Retina (tissue), 1 donor: ENCODE results near the gene TACR1.
"Not testable (repeated sequence)": the region's sequence is repeated elsewhere in the genome, so short reads cannot be mapped to it uniquely, and the experiment has no call there.

ENCODE experiments used
- DNase-seq: peaks from one replicate; pipeline ENCODE4 v3.0.0-alpha.2; 2016

The TACR1 gene

GRCh38 chr2:75076088-75076487, 123.2 kb downstream of the TACR1 start:
- DNase-seq: peak; percentile 48

DNA sequence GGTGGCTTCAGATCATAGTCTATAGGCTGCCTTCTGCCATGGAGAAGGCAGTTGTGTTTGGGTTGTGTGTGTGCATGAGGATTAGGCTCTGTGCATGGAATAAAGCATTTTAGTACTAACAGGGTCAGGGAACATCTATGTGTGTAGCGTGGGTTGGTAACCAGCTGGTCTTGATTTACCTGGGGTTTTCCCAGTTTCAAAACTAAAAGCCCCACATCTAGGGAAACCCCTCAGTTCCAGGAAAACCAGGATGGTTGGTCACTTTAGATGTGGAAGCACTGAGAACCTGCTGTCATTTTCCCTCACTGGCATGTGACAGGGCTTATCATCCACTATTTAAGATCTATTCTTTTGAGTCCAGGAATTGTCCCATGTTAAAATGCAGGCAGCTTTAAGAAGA, 124.6 kb downstream of the TACR1 start:
- DNase-seq: no peak

DNA sequence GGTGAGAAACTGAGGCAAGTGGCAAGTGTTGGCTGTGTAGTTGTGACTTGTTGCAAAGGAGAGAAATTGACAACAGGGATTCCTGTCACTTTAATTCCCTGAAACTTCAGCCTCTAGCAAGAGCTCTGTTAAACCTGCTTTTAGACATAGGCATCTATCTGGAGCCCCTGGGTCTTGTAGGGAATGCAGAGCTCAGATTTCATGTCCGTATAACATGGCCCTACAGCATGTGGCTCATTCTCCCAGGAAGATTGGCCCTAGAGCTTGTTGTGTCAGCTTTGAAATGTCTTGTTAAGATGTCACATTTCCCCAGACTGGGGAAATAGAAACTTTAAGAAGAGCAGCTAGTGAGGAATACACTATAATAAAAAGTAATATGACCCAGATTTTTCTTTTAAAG, 125.1 kb downstream of the TACR1 start:
- no peak for DNase-seq

DNA sequence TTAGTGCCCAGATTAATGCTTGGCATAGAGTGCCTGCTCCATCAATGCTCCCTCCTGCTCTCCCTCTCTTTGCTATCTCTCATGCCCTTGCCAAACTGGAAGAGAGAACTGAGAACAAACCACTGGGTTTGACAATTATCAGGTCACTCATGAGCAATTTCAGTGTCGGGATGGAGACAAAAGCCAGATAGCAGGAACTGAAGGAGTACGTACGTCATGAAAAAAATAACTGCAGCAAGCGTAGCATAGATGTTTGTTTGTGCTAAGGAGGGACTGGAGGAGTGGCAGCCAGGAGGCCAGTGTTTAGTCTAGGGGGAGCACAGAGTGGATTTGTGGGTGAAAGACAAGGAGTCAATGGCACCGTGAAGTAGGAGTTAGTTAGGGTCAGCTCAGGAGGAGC, 127.6 kb downstream of the TACR1 start:
- no peak for DNase-seq

DNA sequence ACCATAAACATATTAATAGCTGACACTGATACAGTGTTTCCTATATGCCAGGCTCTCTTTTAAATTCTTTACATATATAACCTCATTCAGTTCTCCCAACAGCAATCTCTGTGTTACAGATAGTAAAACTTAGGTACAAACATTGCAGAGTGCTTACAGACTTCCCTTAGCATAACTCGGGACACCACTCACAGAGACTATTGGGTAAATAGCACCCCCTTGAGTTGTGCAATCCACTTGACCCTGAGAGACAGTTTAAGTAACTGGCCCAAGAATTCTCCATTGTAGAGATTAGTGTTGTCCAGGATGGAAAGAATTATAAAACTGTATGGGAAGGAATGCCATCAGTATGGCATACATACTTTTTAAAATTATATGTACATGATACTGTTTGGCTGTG, 130.8 kb downstream of the TACR1 start:
- DNase-seq: no peak

DNA sequence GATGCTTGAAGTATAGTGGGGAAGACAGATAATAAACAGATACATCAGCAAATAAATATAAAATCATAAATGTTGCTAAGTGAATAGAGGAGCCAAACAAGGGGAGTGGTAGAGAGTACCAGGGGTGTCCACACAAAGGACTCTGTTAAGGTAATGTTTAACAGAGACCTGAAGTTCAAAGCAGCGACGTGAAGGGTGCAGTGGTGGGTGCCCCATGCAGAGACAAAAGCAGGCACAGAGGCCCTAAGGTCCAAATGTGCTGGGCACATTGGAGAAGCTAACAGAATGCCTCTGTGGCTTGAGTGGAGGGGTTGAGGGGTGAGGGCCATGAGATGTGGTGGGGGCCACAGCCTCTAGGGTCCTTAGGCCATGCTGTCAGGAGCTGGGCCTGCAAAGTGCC, 131.8 kb downstream of the TACR1 start:
- no peak for DNase-seq

GRCh38 chr2:75066121-75066902, 133.0 kb downstream of the TACR1 start:
- DNase-seq: no peak

DNA sequence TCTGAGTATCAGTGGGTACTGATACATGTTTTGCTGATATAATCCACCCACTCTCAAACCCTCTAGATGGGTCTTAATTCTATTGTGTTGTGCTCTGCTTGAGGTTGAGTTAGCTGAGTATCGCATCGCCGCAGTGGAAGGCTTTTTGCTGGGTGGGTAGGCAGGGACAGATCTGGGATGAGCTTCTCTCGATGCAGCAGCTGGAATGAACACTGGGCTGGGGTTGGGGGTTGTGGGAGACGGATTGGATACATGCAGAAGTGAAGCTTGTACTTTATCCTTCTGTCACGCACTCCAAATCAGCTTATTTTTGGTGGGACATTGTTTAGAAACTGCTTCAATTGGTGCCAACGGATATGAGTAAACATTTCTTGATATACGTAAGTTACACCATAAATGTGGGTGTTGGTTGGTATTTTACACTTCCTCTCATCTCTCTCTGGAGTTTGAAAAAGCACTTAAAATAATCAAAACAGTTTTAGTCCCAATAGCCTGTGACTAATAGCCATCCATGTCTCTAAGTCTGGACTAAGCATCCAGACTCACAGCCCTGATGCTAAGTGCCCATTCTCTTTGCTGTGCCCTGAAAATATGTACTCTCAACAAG, 133.8 kb downstream of the TACR1 start:
- DNase-seq: no peak

- peak; percentile 74 for DNase-seq
Observed at GRCh38 chr2:75064691-75065396, 134.5 kb downstream of the TACR1 start.

DNA sequence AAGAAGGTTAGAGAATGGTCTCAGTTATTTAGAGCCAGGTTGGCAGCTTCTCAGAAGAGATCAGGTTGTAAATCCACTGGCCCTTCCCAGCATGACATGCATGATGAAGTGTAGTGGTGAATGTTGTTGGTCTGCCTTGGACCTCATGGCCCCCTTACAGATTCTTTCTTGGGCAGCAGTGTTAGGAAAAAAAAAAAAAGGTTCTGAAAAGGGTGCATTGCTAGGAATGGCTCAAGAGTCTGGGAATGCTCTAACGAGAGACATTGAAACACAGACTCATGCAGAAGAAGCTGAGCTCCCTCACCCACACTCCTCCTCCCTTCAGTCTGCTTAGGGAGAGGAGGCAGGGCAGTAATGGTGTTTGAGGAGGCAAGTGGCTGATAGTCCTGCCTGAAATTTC, 135.4 kb downstream of the TACR1 start:
- no peak for DNase-seq

DNA sequence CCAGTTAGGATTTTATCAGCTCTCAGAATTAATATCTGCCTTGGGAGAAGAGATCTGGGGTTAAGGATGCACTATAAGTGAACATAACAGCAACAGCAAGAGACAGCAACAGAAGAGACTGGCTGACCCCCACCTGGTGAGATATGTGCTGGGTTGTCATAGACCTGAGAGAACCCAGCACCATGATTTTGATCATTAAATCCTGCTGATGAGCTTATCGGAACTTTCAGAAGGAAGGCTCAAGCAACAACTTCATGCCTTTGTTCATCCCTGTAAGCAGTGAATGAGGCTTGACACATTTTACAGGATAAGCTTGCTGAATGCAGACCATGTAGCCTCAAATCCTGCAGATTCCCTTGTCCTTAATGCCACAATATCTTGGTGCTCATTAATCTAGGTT, 140.9 kb downstream of the TACR1 start:
- no peak for DNase-seq

GRCh38 chr2:75057150-75057549, 142.2 kb downstream of the TACR1 start:
- not testable (repeated sequence) for DNase-seq

DNA sequence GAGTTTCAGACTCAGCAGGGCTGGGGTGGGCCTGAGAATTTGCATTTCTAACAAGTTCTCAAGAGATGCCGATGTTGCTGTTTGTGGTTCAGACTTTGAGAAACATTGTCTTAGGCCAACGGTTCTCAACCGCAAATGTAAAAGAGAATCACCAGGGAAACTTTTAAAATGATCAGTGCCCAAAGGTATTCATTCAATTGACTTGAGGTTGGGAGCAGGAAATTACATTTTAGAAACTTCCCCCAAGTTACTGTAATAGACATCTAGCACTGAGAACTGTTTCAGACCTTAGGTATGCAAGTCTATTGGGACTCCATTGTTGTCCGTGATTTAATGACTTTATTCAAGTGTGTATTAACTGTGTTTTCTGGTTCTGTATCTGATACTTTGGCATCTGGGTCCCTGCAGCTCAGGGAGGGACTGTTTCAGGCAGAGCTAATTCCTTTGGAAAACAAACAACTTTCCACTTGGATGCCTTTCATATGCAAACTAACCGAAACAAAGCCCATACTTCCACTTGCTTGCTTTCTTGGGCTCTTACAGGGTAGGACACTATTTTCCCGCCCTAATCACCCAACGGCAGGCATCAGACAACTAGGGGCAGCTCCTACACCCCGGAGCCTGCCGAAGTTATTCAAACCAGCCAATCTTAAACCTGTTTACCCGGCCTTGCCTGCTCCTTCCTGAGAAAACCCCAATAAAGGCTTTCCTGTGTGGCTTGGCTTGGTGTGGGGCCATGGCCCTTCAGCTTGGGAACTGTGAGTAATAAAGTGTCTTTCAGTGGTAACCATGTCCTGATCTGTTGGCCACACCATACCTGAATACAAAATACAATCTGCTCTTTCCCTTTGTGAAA, 143.3 kb downstream of the TACR1 start:
- no peak for DNase-seq

DNA sequence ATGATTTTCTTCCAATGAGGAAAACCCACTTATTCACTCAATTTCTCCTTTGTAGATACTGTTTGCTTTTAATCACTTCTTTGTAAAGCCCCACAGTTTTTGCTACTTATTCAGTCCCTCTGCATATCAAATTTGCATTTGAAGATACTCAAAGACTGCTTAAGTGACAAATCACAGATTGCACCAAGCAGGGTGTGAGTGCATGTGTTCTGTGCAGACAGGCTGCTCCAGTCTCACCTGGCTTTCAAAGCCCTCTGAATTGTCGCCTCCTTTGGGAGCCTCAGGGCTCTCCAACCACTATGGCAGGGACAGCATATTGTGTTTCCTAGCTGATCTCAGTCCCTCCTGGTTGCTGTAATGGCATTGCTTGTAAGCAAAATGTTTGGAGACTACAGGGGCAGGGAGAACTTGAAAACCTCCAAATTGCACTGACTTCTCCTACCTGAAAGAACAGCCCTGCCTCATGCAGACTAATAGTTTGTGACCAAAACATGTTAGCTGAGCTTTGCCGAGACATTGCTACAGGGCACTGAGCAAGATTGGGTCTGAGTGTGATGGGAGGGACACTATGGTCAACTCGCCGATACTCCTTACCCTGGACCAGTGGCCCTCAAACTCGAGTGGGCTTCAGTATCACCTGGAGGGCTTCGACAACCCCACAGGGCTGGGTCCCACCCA, 144.0 kb downstream of the TACR1 start:
- no peak for DNase-seq

DNA sequence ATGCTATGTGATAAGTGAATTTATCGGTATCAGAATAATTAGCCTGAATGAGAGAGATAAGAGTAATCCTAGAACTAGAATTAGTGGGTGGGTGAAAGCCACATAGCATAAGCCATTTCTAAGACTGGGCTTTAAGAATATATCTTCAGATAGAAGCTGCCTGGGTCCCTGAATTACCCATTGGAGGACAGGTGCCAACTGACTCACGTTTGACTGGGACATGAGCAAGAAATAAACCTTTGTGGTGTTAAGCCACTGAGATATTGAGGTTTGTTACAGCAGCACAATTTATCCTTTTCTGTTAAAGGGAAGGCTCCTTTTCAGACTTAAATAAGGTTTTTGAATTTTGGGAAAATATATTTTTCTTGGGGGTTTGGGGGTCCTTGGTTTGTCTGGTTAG, 145.0 kb downstream of the TACR1 start:
- no peak for DNase-seq

GRCh38 chr2:75053484-75054112, 145.7 kb downstream of the TACR1 start:
- DNase-seq: peak; percentile 20

GRCh38 chr2:75047992-75048625, 151.2 kb downstream of the TACR1 start:
- no peak for DNase-seq

DNA sequence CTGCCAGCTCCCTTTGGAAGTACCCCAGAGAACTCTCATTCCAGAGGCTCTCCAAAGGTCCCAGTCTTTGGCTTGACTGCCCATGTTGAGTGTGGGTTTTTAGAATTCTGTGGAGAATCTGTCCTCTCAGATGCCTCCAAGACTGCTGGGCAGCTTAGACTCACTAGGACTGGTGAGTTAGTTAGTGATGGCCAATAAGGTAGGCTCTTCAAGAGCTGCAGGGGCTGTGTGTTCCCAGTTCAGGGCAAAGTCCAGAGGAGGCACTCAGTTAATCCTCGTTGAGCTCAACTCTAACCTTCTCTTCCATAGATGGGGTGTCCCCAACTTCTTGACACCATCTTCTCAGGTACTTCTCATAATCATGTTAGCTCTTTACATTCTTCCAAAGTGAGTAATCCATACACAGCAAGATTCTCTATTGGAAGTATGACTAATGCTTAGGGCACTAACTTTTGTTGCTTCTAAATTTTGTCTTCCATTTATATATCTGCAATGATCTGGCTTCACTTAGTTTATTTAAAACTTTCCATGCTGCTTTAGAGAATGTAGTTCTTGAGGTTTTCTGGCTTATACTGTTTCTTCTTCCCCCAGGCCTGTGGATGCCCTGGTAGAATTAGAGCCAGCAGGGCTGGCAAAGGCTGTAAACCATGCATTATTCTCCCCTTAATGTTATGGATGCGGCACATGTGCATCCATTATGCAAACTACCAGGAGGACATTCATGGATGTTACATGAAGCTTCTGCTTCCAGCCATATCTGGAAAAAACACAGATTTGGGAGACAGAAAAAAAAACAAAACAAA, 151.9 kb downstream of the TACR1 start:
- no peak for DNase-seq

DNA sequence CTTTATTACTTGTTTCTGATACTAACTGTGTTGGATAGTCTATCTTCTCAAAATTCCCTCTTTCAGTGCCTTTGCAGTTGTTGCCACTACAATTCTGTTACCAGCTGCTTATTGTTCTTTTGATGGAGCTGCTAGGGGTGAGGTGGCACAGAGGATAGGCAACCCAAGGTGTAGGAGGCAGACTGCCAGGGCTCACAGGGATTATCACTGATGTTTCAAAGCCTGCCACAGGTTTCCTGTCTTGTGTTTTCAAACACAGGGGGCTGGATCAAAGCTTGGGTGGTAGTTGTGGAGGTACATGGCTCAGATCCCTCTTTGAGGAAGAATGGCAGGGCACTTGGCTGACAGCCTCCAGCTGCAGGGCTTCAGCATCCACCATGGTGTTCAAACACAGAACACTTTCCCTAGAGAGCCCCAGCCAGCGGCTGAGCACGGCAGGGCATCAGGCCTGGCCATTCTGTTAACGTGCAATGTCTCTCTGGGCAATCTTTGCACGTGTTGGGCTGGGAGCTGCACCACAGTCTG, 153.7 kb downstream of the TACR1 start:
- DNase-seq: no peak

- DNase-seq: no peak
Observed at GRCh38 chr2:75044291-75044690, 155.0 kb downstream of the TACR1 start.
